HepG2 (cell line): Measurements from ENCODE around the gene GNG7. TPM values are rescaled to one million over a fixed set of nuclear protein-coding genes. Genes with fewer than 3 reads are reported as not detected.

Experiments used
- BCLAF1 ChIP-seq: fragments of 450-650 bp; IDR thresholded peaks from 2 replicates; pipeline ENCODE4 v1.6.1; 2017; ENCODE audit warnings: mild to moderate bottlenecking
- FIP1L1 ChIP-seq: fragments of 200-400 bp; formaldehyde crosslinking; IDR thresholded peaks from 2 replicates; pipeline ENCODE4 v1.6.1; 2018; ENCODE audit warnings: low read depth, mild to moderate bottlenecking, low read length, moderate library complexity, borderline replicate concordance; ENCODE audit not compliant: insufficient read depth
- FOXJ3 ChIP-seq: sonication (generic); formaldehyde crosslinking; IDR thresholded peaks from 2 replicates; pipeline ENCODE4 v1.4.0; 2020; ENCODE audit warnings: missing genetic modification reagents, mild to moderate bottlenecking, borderline replicate concordance
- HINFP ChIP-seq: sonication (generic); formaldehyde crosslinking; IDR thresholded peaks from 2 replicates; pipeline ENCODE4 v1.4.0; 2020; ENCODE audit warnings: low read depth, mild to moderate bottlenecking, missing genetic modification reagents
- KLF16 ChIP-seq, 2 experiments: sonication (generic) in 1 of 2; formaldehyde crosslinking in 1 of 2; IDR thresholded peaks; 2 replicates each; pipeline versions ENCODE4 v1.6.1 to v1.8.0; 2016 to 2023; ENCODE audit warnings: missing genetic modification reagents in 2 of 2, missing compliant biosample characterization in 1 of 2
- MIER3 ChIP-seq: IDR thresholded peaks from 2 replicates; pipeline ENCODE4 v1.6.1; 2016; ENCODE audit warnings: missing compliant biosample characterization, borderline replicate concordance
- MIXL1 ChIP-seq: IDR thresholded peaks from 2 replicates; pipeline ENCODE4 v1.6.1; 2016
- MTF2 ChIP-seq: sonication (generic); formaldehyde crosslinking; IDR thresholded peaks from 2 replicates; pipeline ENCODE4 v1.5.0; 2020; ENCODE audit warnings: missing genetic modification reagents, borderline replicate concordance
- NAIF1 ChIP-seq: sonication (generic); formaldehyde crosslinking; IDR thresholded peaks from 2 replicates; pipeline ENCODE4 v1.5.0; 2020; ENCODE audit warnings: mild to moderate bottlenecking, missing genetic modification reagents, borderline replicate concordance
- NCOA5 ChIP-seq: sonication (generic); formaldehyde crosslinking; IDR thresholded peaks from 2 replicates; pipeline ENCODE4 v1.4.0; 2020; ENCODE audit warnings: missing genetic modification reagents
- NR2F1 ChIP-seq, 2 experiments: fragments of 450-650 bp in 1 of 2; formaldehyde crosslinking in 1 of 2; IDR thresholded peaks; 2 replicates each; pipeline versions ENCODE4 v1.5.0 to v1.6.1; 2016 to 2020; ENCODE audit warnings: mild to moderate bottlenecking in 1 of 2, missing compliant biosample characterization in 1 of 2, missing genetic modification reagents in 1 of 2, moderate library complexity in 1 of 2
- PREB ChIP-seq: sonication (generic); formaldehyde crosslinking; IDR thresholded peaks from 2 replicates; pipeline ENCODE4 v1.4.0; 2020; ENCODE audit warnings: missing genetic modification reagents
- PRPF4 ChIP-seq: fragments of 200-400 bp; formaldehyde crosslinking; IDR thresholded peaks from 2 replicates; pipeline ENCODE4 v1.6.1; 2016; ENCODE audit warnings: low read length, low read depth; ENCODE audit not compliant: poor library complexity, severe bottlenecking
- SMAD3 ChIP-seq: sonication (generic); formaldehyde crosslinking; IDR thresholded peaks from 2 replicates; pipeline ENCODE4 v1.4.0; 2020; ENCODE audit warnings: missing genetic modification reagents
- ZBTB39 ChIP-seq: sonication (generic); formaldehyde crosslinking; IDR thresholded peaks from 2 replicates; pipeline ENCODE4 v1.5.0; 2020; ENCODE audit warnings: missing genetic modification reagents
- ZFP36L2 ChIP-seq: sonication (generic); formaldehyde crosslinking; IDR thresholded peaks from 2 replicates; pipeline ENCODE4 v1.4.0; 2020; ENCODE audit warnings: missing genetic modification reagents
- ZNF337 ChIP-seq: sonication (generic); formaldehyde crosslinking; IDR thresholded peaks from 2 replicates; pipeline ENCODE4 v1.5.1; 2020; ENCODE audit warnings: missing genetic modification reagents, low read depth, mild to moderate bottlenecking, borderline replicate concordance
- ZNF484 ChIP-seq: sonication (generic); formaldehyde crosslinking; IDR thresholded peaks from 2 replicates; pipeline ENCODE4 v1.5.1; 2020; ENCODE audit warnings: mild to moderate bottlenecking, low read depth, missing genetic modification reagents, borderline replicate concordance
- ZNF678 ChIP-seq: sonication (generic); formaldehyde crosslinking; IDR thresholded peaks from 2 replicates; pipeline ENCODE4 v1.4.0; 2020; ENCODE audit warnings: mild to moderate bottlenecking, missing genetic modification reagents
- ZNF703 ChIP-seq: sonication (generic); formaldehyde crosslinking; IDR thresholded peaks from 2 replicates; pipeline ENCODE4 v1.5.1; 2020; ENCODE audit warnings: missing genetic modification reagents, mild to moderate bottlenecking, moderate library complexity, borderline replicate concordance
- ZNF781 ChIP-seq: sonication (generic); formaldehyde crosslinking; IDR thresholded peaks from 2 replicates; pipeline ENCODE4 v1.5.1; 2020; ENCODE audit warnings: borderline replicate concordance, mild to moderate bottlenecking, missing genetic modification reagents; ENCODE audit errors: not compliant biosample characterization
- ZSCAN20 ChIP-seq: sonication (generic); formaldehyde crosslinking; IDR thresholded peaks from 2 replicates; pipeline ENCODE4 v1.4.0; 2020; ENCODE audit warnings: missing genetic modification reagents, mild to moderate bottlenecking, borderline replicate concordance
- polyA plus RNA-seq, 8 experiments: library from polyadenylated mRNA; depleted of rRNA in 3 of 8; stranded (reverse) in 7 of 8; unstranded in 1 of 8; fragments of >200 nt; fragmentation: Illumina TruSeq in 4 of 8; extraction: Trizol in 4 of 8; gene quantifications; 2 replicates each; pipeline versions ENCODE4 v1.2.1 to v1.2.3, GENCODE V29; 2011 to 2016; ENCODE audit warnings: low read depth in 4 of 8, missing spikeins in 1 of 8, mixed read lengths in 1 of 8; ENCODE audit not compliant: insufficient read depth in 1 of 8
- total RNA-seq, 5 experiments: library from RNA; depleted of rRNA; stranded (reverse); fragments of >200 nt; fragmentation: Illumina TruSeq; extraction: Trizol; gene quantifications; 2 replicates each; pipeline ENCODE4 v1.2.3, GENCODE V29; 2016; ENCODE audit warnings: low read depth in 1 of 5

Gene GNG7
- total and polyA plus RNA-seq, 2 of the 13 experiments (the other 11 are each of a cell fraction or from before 2014, with no cell fraction given), result 1.4 to 3.3 TPM

- TF ChIP-seq FOXJ3 (CRISPR knock-in tag) (no peak), NR2F1 (CRISPR knock-in tag; IDR thresholded peaks at IDR 0.05) (no peak), ZNF678 (CRISPR knock-in tag) (peak; percentile 61; the same call in 1 of the 2 replicates), SMAD3 (CRISPR knock-in tag) (no peak), PRPF4 (no peak), ZNF781 (CRISPR knock-in tag) (peak; percentile 1), FIP1L1 (no peak), ZNF337 (CRISPR knock-in tag) (no peak), BCLAF1 (no peak), HINFP (CRISPR knock-in tag) (peak; percentile 29; the same call in 1 of the 2 replicates), ZFP36L2 (CRISPR knock-in tag) (no peak), NCOA5 (CRISPR knock-in tag) (no peak), MIXL1 (no peak), MTF2 (no peak), PREB (no peak), ZBTB39 (CRISPR knock-in tag) (no peak), MIER3 (CRISPR knock-in tag) (no peak; the same call in 1 of the 2 replicates), ZNF703 (CRISPR knock-in tag) (no peak), ZSCAN20 (CRISPR knock-in tag) (0 out of 2 replicates have a peak, but pooled peaks have one; percentile 11), KLF16 (CRISPR knock-in tag; IDR thresholded peaks at IDR 0.05) (no peak), NAIF1 (no peak), ZNF484 (no peak)
These were observed 227.3 kb downstream of the GNG7 start (continued) for GRCh38 chr19:2475018-2475701.
